Left renal cortex interstitium (tissue), 4 donors: ENCODE results near the gene CCDC106. TPM values are rescaled to one million over a fixed set of nuclear protein-coding genes. Genes with fewer than 3 reads are reported as not detected.

ENCODE experiments used
- DNase-seq, 4 donors: peaks; one replicate each; pipeline ENCODE4 v3.0.0-alpha.2; 2013; ENCODE audit warnings: low read depth in 4 of 4, low spot score in 2 of 4, missing footprints in 1 of 4
- polyA plus RNA-seq, 4 donors: library from polyadenylated mRNA; unstranded; fragments of 120-200 nt; gene quantifications; one replicate each; pipeline ENCODE4 v1.2.1, GENCODE V29; 2013; ENCODE audit not compliant: insufficient read length in 4 of 4

The CCDC106 gene
- polyA plus RNA-seq, 4 donors: 18.3 to 29.6 (median 25.8) TPM

DNA sequence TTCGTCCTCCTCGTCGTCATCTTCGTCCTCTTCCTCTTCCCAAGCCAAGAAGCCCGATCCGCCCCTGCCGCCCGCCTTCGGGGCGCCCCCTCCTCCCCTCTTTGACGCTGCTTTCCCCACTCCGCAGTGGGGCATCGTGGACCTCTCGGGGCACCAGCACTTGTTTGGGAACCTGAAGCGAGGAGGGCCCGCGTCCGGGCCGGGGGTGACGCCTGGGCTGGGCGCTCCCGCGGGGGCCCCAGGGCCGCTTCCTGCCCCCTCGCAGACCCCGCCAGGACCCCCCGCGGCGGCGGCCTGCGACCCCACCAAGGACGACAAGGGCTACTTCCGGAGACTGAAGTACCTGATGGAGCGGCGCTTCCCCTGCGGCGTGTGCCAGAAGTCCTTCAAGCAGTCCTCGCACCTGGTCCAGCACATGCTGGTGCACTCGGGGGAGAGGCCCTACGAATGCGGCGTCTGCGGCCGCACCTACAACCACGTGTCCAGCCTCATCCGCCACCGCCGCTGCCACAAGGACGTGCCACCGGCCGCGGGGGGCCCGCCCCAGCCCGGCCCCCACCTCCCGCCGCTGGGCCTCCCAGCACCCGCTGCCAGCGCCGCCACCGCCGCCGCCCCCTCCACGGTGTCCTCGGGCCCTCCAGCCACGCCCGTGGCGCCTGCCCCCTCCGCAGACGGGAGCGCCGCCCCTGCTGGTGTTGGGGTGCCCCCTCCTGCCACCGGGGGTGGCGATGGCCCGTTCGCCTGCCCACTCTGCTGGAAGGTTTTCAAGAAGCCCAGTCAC lies 33.9 kb upstream of the CCDC106 start:
- DNase-seq: no peak

DNA sequence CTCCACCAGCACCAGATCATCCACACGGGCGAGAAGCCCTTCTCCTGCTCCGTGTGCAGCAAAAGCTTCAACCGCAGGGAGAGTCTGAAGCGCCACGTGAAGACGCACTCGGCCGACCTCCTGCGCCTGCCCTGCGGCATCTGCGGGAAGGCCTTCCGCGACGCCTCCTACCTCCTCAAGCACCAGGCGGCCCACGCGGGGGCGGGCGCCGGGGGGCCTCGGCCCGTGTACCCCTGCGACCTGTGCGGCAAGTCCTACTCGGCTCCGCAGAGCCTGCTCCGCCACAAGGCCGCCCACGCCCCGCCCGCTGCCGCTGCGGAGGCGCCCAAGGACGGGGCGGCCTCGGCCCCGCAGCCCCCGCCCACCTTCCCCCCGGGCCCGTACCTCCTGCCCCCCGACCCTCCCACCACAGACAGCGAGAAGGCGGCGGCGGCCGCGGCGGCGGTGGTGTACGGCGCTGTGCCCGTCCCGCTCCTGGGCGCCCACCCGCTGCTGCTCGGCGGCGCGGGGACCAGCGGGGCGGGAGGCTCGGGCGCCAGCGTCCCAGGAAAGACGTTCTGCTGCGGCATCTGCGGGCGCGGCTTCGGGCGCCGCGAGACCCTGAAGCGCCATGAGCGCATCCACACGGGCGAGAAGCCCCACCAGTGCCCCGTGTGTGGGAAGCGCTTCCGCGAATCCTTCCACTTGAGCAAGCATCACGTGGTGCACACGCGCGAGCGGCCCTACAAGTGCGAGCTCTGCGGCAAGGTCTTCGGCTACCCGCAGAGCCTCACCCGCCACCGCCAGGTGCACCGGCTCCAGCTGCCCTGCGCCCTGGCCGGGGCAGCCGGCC lies 33.1 kb upstream of the CCDC106 start:
- DNase-seq: no peak

DNA sequence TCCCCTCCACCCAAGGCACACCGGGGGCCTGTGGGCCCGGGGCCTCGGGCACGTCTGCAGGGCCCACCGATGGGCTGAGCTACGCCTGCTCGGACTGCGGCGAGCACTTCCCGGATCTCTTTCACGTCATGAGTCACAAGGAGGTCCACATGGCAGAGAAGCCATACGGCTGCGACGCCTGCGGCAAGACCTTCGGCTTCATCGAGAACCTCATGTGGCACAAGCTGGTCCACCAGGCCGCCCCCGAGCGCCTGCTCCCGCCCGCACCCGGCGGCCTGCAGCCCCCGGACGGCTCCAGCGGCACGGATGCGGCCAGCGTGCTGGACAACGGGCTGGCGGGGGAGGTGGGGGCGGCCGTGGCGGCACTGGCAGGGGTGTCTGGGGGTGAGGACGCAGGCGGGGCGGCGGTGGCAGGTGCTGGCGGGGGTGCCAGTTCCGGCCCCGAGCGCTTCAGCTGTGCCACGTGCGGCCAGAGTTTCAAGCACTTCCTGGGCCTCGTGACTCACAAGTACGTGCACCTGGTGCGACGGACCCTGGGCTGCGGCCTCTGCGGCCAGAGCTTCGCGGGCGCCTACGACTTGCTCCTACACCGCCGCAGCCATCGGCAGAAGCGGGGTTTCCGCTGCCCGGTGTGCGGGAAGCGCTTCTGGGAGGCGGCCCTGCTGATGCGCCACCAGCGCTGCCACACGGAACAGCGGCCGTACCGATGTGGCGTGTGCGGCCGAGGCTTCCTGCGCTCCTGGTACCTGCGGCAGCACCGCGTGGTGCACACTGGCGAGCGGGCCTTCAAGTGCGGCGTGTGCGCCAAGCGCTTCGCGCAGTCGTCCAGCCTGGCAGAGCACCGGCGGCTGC lies 32.2 kb upstream of the CCDC106 start:
- no peak for DNase-seq

DNA sequence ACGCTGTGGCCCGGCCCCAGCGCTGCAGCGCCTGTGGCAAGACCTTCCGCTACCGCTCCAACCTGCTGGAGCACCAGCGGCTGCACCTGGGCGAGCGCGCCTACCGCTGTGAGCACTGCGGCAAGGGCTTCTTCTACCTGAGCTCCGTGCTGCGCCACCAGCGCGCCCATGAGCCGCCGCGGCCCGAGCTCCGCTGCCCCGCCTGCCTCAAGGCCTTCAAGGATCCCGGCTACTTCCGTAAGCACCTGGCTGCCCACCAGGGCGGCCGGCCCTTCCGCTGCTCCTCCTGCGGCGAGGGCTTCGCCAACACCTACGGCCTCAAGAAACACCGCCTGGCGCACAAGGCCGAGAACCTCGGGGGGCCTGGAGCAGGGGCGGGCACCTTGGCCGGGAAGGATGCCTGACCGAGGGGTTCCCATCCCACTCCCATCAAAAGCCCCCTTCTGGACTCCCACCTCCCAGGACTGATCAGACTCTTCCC lies 31.6 kb upstream of the CCDC106 start:
- no peak for DNase-seq

DNA sequence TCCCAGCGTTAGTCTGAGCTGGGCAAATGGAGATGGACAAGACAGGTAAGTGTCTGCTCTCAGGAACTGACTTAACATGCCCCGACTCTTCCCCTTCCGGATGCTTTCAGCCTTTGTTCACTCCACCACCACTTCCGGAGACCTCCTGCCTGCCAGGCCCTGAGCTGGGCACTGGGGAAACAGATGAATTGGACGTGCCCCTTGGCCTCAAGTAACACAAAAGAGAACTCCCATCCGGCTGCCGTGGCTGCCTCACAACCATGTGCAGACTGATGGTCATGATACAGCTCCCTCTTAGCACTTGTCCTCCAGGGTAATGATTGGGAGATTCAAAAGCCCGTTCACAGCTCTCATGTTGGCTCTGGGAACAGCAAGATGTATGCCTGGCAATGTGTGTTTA lies 30.6 kb upstream of the CCDC106 start:
- no peak for DNase-seq

DNA sequence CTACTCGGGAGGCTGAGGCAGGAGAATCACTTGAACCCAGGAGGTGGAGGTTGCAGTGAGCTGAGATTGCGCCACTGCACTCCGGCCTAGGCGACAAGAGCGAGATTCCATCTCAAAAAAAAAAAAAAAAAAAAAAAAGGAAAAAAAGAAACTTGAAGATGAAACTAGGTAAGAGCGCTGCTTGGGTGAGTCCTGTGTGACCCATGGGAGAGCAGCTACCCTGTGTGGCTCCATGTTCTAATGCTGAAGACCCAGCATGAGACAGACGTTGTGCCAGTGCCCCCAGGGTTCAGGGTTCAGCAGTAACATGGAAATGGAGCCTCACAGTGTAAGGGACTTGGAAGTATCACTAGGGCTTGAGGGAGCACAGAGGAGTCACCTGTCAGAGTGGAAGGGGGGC lies 29.6 kb upstream of the CCDC106 start:
- no peak for DNase-seq

DNA sequence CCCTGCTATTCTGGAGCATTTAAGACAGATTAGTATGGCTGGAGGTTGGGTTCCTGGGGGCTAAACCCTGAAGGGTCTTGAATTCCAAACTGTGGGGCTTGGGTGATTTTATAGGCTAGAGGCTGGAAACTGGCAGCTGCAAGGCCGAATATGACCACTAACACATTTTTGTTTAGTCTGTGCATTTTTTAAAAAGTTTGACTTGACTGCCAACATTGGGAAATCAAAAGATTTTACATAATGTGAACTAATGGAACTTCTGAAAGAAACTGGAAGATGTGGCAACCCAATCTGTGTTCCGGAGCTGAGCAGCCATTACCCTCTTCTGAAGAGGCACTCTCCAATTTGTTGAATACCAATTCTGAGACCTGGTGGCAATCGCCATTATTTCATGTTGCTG lies 28.7 kb upstream of the CCDC106 start:
- DNase-seq: no peak

DNA sequence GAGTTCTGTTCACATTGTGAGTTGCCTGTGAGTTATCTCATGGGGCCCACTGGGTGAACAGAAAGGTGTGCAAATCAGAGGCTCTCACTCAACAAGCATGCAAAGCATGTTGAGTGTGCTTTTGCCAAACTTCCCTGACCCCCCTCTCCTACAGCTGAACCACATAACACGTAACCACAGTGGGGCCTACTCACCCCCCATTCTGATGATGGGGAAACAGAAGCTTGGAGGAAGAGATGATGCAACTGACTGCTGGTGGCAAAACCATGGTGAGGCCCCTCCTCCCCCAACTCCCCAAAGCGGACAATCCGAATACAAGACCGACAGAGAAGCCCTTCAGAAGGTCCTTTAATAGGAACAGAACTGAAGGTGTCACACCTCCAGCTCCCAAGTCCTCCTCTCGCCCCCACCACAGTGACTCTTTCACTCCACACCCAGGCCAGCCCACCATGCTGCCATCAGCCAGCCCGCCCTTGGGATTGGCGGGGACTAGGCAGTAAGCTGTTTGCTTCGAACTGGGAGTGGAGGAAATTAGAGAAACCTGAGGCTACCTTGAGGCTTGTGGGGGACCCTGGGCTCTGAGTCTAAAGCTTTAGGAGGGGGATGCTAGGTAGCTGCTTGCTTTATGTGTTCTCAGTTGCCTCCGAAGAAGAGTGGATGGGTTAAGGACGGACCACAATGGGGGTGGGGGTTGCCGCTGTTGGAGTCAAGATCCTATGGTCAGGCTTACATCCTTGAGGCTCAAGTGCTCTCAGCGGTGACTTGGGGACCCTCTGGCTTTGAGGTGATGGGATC lies 27.4 kb upstream of the CCDC106 start:
- DNase-seq: no peak

DNA sequence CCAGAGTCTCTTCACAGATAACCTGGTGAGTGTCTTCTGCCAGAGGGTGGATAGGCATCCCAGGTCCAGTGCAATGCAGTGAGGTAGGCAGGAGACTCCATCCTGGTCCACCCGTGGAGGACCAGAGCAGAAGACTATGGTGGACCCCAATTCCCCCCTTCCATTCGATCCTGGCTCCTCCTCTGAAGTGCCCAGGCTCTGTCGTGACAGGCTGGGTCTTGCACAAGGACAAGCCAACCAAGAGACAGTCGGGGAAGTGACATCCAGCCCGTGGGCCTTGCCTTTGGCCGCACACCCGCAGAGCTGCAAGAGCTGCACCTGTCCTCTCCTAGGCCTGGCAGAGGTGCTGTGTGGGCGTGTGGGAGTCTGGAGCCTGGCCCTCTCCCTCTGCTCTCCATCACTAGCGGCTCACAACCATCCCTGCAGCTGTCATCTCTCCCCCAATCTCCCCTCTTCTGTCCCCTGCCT lies 26.8 kb upstream of the CCDC106 start:
- DNase-seq: no peak

DNA sequence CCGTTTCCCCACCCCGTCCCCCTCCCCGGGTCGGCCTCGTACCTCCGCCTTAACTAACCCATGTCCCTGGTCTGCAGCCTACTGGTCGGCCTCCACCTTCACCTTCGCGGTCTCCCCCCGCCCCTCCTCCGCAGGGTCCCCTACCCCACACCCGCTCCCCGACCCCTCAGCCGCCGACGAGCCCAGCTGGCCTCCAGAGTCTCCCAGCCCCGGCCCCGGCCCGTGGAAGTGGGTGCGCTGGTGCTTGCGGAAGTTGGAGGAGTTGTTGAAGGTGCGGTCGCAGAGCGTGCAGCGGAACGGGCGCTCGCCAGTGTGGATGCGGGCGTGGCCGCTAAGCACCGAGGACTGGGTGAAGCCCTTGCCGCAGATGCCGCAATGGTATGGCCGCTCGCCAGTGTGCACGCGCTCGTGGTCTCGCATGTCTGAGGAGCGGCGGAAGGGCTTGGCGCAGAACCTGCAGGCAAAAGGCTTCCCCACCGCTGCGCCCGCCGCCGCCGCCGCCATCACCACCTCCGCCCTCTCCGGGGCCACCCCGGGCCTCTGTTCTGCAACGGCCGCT lies 26.3 kb upstream of the CCDC106 start:
- no peak for DNase-seq

DNA sequence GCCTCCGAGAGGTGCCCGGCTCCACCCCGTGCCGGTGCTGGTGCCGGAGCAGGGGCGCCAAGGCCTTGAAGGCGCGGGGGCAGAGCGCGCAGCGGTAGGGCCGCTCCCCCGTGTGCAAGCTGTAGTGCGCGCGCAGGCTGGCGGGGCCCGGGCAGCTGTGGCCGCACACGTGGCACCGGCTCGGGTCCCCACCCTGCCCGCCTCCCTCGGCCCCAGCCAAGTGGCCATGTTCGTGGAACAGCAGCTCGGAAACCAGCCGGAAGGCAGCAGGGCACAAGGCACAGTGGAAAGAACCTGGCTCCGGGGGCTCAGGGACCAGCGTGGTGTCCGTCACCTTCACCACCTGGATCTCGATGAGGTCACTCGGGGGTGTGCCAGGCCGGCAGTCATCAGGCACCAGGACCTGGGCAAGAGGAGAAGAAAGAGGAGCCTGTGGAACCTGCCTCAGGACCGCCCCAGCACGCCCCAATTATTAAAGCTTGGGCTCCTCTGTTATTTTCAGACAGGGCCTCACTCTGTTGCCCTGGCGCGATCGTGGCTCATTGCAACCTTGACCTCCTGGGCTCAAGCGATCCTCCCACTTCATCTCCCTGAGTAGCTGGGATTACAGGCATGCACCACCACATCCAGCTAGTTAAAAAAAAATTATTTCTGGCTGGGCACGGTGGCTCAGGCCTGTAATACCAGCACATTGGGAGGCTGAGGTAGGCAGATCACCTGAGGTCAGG lies 25.6 kb upstream of the CCDC106 start:
- DNase-seq: no peak

DNA sequence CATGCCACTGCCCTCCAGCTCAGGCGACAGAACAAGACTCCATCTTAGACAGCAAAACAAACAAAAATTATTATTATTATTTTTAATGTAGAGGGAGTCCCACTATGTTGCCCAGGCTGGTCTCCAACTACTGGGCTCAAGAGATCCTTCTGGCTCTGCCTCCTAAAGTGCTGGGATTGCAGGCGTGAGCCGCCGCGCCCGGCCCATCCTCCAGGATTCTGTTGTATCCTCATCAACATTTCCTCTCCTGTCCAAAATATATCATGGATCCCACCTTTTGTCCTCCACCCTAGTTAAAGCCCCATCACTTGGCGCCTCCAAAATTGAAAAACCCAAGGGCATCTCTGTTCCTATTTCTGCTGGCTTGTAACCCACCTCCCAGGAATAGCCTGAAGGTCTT lies 24.9 kb upstream of the CCDC106 start:
- DNase-seq: no peak

DNA sequence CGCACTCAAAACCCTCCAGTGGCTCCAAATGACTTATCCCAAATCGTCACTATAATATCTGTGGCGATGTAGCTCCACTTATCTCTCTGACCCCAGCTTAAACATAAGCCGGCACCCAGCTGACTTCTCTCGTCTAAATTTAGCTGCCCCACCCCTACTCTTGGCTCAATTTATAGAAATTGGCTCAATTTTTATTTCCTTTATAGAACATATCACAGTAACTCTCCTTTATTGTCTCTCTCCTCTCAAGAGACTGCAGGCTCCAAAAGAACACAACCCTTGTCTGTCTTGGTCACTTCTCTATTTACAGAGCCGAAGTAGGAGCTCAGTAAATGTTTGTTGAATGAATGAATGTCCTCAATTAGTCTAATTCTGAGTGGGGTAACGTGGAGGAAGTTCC lies 24.5 kb upstream of the CCDC106 start:
- DNase-seq: no peak

DNA sequence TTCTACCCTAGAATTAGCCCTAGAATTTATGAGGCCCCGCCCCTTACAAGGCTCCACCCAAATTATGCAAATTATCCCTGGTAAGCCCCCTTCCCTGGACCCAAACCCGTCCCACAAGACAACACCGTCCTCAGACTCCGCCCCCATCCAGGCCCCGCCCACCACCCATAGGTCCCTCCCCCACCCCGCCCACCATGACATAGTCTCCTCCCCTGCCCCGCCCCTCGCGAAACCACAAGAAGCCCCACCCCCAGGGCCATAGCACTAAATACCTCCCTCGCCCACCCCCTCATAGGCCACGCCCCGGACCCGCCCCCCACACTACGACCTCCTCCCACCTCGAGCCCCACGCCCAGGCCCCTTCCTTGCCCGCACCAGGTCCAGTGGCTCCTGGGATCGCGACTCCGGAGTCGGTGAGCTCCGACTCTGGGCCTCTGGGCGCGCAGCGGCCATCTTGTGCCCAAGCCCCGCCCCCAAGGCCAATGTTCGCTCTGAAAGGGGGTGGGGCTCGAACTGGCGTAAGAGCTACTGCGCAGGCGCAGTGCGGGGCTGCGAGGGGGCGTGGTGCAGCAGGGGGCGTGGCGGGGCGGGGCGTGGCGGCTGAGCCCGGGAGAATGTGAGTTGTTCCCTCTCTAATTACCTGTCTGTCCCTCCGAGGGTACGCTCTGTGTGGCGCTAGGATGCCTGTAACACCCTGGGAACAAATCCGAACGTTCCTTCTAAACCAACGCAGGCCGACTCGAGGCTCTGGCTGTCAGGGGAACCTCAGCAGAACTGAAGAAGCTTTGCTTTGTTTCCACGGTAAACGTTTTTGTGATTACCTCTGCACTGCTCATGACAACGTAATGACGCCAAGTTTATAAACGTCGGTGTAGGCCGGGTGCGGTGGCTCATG lies 23.7 kb upstream of the CCDC106 start, which contains the start of gene ZNF784:
Gene ZNF784 (minus strand): TSS at position 458 of the 895 bp plus-strand sequence. CDS start 5 bp downstream, at position 453.
- DNase-seq: peak in 1 of 4 donors; percentile 82

DNA sequence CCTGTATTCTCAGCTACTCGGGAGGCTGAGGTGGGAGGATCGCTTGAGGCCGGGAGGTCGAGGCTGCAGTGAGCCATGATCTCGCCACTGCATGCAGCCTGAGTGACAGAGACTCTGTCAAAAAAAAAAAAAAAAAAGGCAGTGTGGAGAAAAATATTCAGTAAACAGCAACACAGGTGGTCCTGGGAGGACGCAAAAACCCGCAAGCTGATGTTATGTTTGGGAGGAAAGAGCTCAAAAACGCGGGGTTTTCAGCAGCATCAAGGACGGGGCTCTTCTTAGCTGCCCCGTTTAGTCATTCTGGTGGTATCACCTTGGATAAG lies 23.0 kb upstream of the CCDC106 start:
- no peak for DNase-seq

DNA sequence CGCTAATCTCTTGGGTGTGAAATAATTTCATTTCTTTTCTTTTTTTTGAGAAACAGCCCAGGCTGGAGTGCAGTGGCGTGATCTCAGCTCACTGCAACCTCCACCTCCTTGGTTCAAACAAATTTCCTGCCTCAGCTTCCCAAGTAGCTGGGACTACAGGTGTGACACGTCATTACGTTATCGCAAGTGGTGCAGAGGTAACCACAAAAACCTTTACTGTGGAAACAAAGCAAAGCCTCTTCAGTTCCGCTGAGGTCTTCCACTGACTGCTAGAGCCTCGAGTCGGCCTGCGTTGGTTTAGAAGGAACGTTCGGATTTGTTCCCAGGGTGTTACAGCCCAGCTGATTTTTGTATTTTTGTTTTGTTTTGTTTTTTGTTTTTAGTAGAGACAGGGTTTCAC lies 21.7 kb upstream of the CCDC106 start:
- no peak for DNase-seq

DNA sequence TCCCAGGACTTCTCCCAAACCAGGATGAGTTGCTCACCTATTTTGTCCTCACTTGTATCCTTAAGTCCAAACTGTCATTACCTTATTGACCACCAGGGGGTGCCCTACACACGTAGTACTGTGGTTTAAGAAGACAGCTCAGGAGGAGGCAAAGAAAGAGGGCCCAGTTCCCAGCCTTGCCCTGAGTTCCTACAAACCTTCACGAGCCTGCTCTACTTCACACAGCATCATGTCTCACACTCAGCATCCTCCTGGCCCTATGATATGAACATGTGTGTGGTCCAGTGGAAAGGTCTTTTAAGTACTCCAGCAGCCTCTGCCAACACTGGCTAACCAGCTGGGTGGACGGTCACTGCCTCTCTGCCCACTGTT lies 15.6 kb upstream of the CCDC106 start:
- DNase-seq: peak in 2 of 4 donors; percentile 79 to 89

DNA sequence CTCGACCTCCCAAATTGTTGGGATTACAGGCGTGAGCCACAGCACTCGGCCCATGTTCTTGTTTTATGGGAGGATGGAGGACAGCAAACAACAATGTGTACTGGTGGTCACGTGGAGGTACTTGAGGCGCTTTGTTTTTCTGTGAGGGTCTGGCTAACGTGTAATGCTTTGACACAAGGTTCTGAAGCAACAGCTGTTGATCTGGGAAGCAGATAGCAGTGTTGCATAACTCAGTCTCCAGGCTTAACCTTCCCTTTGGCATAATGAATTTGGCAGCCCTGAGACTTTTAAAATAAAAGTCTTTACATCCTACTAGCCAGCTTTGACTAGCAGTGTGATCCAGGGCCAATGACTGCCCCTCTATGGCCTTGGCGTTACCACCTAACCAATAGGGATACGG lies 14.2 kb upstream of the CCDC106 start:
- no peak for DNase-seq
